OCI-LY7 (cell line): ENCODE measurements around the gene OCRL. TPM values are rescaled to one million over a fixed set of nuclear protein-coding genes. Genes with fewer than 3 reads are reported as not detected.

Source experiments
- BruUV-seq: library from RNA; stranded (reverse); fragments of 400-500 nt; replicated peaks from 2 replicates; lab custom pipeline; 2021; lab: Mats Ljungman, UMichigan
- CTCF ChIA-PET: fragments of 300-600 bp; sonication (Branson Sonifier 250); formaldehyde crosslinking; loops from one replicate; lab custom pipeline; 2022; ENCODE audit warnings: antibody characterized with exemption; ENCODE audit not compliant: unreplicated experiment; lab: Charles Lee
- POLR2A ChIA-PET: fragments of 300-600 bp; sonication (Branson Sonifier 250); formaldehyde crosslinking; loops from one replicate; lab custom pipeline; 2022; ENCODE audit warnings: antibody characterized with exemption; lab: Charles Lee
- DNase-seq: peaks from one replicate; pipeline ENCODE4 v3.0.0-alpha.2; 2015; ENCODE audit warnings: low spot score
- H2AFZ ChIP-seq: fragments of 200-600 bp; sonication (generic), shearing (Covaris generic); 2 replicates; pipeline ENCODE4 v1.6.1; 2014; ENCODE audit warnings: mild to moderate bottlenecking, antibody characterized with exemption, low read length, moderate library complexity
- H3K27ac ChIP-seq: fragments of 200-600 bp; sonication (generic); 2 replicates; pipeline ENCODE4 v1.5.1; 2014; ENCODE audit warnings: mixed run types, low read depth, mild to moderate bottlenecking, moderate library complexity, low read length, inconsistent platforms; ENCODE audit not compliant: poor library complexity, severe bottlenecking
- H3K36me3 ChIP-seq: fragments of 200-600 bp; sonication (generic); 2 replicates; pipeline ENCODE4 v1.6.1; 2014; ENCODE audit warnings: mild to moderate bottlenecking, antibody characterized with exemption, low read length, moderate library complexity, mixed read lengths; ENCODE audit not compliant: insufficient read depth
- H3K4me1 ChIP-seq: fragments of 200-600 bp; sonication (generic); 2 replicates; pipeline ENCODE4 v1.5.1; 2014; ENCODE audit warnings: mild to moderate bottlenecking, low read length; ENCODE audit not compliant: insufficient read depth, poor library complexity, severe bottlenecking
- H3K4me2 ChIP-seq: fragments of 200-600 bp; sonication (generic); 2 replicates; pipeline ENCODE4 v1.6.1; 2014; ENCODE audit warnings: mild to moderate bottlenecking, low read length
- H3K4me3 ChIP-seq: fragments of 200-600 bp; sonication (generic); 2 replicates; pipeline ENCODE4 v1.5.1; 2014; ENCODE audit warnings: mild to moderate bottlenecking, low read depth, low read length; ENCODE audit not compliant: poor library complexity, severe bottlenecking
- H3K79me2 ChIP-seq: fragments of 200-600 bp; sonication (generic); 2 replicates; pipeline ENCODE4 v1.6.1; 2016; ENCODE audit warnings: low read depth, mild to moderate bottlenecking, low read length, moderate library complexity, mixed read lengths; ENCODE audit not compliant: insufficient read depth
- H3K9me2 ChIP-seq: fragments of 200-600 bp; sonication (generic); 2 replicates; pipeline ENCODE4 v1.6.1; 2016; ENCODE audit warnings: mild to moderate bottlenecking, low read length, mixed read lengths; ENCODE audit not compliant: insufficient read depth
- H3K9me3 ChIP-seq: fragments of 200-600 bp; sonication (generic); 2 replicates; pipeline ENCODE4 v1.6.1; 2014; ENCODE audit warnings: mild to moderate bottlenecking, mixed run types, low read length, mixed read lengths
- H4K20me1 ChIP-seq: fragments of 200-600 bp; sonication (generic); 2 replicates; pipeline ENCODE4 v1.6.1; 2014; ENCODE audit warnings: mild to moderate bottlenecking, antibody characterized with exemption, low read length, moderate library complexity, mixed read lengths; ENCODE audit not compliant: insufficient read depth
- EZH2phosphoT487 ChIP-seq: fragments of 200-600 bp; sonication (generic); IDR thresholded peaks from 2 replicates; pipeline ENCODE4 v1.6.1; 2018; ENCODE audit warnings: low read depth, borderline replicate concordance, mild to moderate bottlenecking, mixed run types, antibody characterized with exemption, low read length, moderate library complexity, mixed read lengths
- intact Hi-C: fragments of 100-400 bp; cut with micrococcal nuclease; formaldehyde crosslinking; loops from one replicate; pipeline ENCODE4 v1.10.0; 2022; ENCODE audit not compliant: unreplicated experiment
- total RNA-seq, 2 experiments: library from RNA; depleted of rRNA in 1 of 2; stranded (reverse); fragments of >200 nt in 1 of 2; shearing (Covaris generic) in 1 of 2; gene quantifications; 2 replicates each; pipeline ENCODE4 v1.2.3, GENCODE V29; 2014 to 2022
- TF ChIP-seq, protein P1 (sequence below): fragments of 200-600 bp; sonication (generic); conservative IDR thresholded peaks from 2 replicates; pipeline ENCODE4 v1.5.1; 2014; ENCODE audit warnings: mild to moderate bottlenecking, antibody characterized with exemption, low read length, moderate library complexity, mixed read lengths

OCRL gene
- total RNA-seq, 2 experiments from 2014 or later, result 3.1 to 6.7 TPM

GRCh38 chrX:129636175-129636681 is 96.2 kb downstream of the OCRL start:
- H3K9me3 ChIP-seq, result no peaks in the 10 kb centered on the region
- POLR2A ChIA-PET, result interaction anchor here (0.6 to 0.7 kb wide), 3 partner anchors 16 to 560 kb away, joined by 3 read pairs; no protein-coding TSS in a partner anchor
- H3K79me2 ChIP-seq, result no peaks in the 10 kb centered on the region
- intact Hi-C loops, result loop anchor here (2.0 to 10.0 kb wide), 2 partner anchors 187 to 249 kb away; no protein-coding TSS in a partner anchor
- no peaks in the 10 kb centered on the region for H3K9me2 ChIP-seq
- H3K4me1 ChIP-seq, result no peaks in the 10 kb centered on the region
- no peak overlapping the region for H3K4me3 ChIP-seq
- H2AFZ ChIP-seq, result no peak overlapping the region
- H3K4me2 ChIP-seq, result no peak overlapping the region
- H3K36me3 ChIP-seq, result no peaks in the 10 kb centered on the region
- DNase-seq, result no peak
- no peak for TF ChIP-seq EZH2phosphoT487
- TF ChIP-seq, protein P1, sequence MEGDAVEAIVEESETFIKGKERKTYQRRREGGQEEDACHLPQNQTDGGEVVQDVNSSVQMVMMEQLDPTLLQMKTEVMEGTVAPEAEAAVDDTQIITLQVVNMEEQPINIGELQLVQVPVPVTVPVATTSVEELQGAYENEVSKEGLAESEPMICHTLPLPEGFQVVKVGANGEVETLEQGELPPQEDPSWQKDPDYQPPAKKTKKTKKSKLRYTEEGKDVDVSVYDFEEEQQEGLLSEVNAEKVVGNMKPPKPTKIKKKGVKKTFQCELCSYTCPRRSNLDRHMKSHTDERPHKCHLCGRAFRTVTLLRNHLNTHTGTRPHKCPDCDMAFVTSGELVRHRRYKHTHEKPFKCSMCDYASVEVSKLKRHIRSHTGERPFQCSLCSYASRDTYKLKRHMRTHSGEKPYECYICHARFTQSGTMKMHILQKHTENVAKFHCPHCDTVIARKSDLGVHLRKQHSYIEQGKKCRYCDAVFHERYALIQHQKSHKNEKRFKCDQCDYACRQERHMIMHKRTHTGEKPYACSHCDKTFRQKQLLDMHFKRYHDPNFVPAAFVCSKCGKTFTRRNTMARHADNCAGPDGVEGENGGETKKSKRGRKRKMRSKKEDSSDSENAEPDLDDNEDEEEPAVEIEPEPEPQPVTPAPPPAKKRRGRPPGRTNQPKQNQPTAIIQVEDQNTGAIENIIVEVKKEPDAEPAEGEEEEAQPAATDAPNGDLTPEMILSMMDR, result no peak
- H3K27ac ChIP-seq, result no peak overlapping the region
- CTCF ChIA-PET, result no interaction called here
- H4K20me1 ChIP-seq, result no peaks in the 10 kb centered on the region
- no TSS peak for BruUV-seq

DNA sequence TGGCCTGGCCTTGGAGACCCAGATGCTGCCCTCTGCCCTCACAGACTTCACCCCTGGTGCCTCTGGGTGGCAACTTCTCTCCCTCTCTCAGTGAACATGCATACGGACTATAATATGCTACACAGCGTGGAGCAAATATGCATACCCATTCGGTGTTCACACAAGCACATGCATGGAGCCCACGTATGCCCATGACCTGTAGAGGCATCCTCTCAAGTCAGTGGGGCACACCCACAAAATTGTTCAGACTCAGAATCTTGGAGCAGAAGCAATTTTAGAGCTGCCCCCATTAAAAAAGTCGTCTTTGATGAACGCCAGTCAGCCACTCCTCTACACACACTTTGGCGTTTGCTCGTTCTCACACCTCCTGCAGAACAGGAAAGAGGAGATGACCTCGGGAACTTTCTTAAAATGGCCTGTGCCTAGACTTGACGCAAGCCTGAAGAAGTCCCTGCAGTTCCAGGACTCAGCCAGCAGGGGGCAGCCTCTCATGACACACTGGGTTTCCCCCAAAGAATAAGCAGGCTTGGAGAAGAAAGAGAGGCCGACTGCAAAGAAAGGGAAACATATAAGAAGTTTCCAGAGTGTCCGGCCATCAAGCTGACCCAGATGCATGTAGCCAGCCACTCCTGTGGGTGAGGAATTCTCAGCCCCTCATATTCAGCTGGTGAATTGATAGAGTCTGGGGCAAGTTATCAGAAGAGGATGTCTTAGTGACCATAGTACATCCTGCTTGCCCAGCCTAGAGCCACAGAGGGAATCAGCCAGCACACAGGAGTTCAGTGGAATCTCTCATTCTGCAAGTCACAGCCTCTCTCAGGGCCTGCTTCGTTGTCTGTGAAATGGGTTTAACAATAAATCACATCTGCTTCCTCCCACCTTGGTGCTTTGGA is 97.4 kb downstream of the OCRL start:
- peak; percentile 69 for DNase-seq
- H2AFZ ChIP-seq, result peak overlapping the region; percentile 50; the same call in 1 of the 2 replicates
- CTCF ChIA-PET, result no interaction called here
- H3K36me3 ChIP-seq, result no peaks in the 10 kb centered on the region
- POLR2A ChIA-PET, result no interaction called here
- no peak overlapping the region for H3K27ac ChIP-seq
- no peaks in the 10 kb centered on the region for H3K4me1 ChIP-seq
- TF ChIP-seq, protein P1, result peak; percentile 89
- TF ChIP-seq EZH2phosphoT487, result no peak
- no peaks in the 10 kb centered on the region for H4K20me1 ChIP-seq
- no peaks in the 10 kb centered on the region for H3K9me3 ChIP-seq
- H3K9me2 ChIP-seq, result no peaks in the 10 kb centered on the region
- no peak overlapping the region for H3K4me2 ChIP-seq
- BruUV-seq, result no TSS peak
- H3K4me3 ChIP-seq, result no peak overlapping the region
- H3K79me2 ChIP-seq, result no peaks in the 10 kb centered on the region
- intact Hi-C loops, result loop anchor here (1.0 to 10.0 kb wide), 3 partner anchors 185 to 423 kb away; no protein-coding TSS in a partner anchor
